K562 (cell line): ENCODE data around the gene CHST2. TPM values are rescaled to one million over a fixed set of nuclear protein-coding genes. Genes with fewer than 3 reads are reported as not detected.

Experiments
- ATAC-seq: fragments of 200-7000 bp; cut with Tn5 transposase; 3 replicates; pipeline ENCODE4 v1.9.1; 2020; ENCODE audit warnings: moderate library complexity
- BruUV-seq: library from RNA; stranded (reverse); fragments of 400-500 nt; replicated peaks from 2 replicates; lab custom pipeline; 2021; lab: Mats Ljungman, UMichigan
- CTCF ChIA-PET: fragments of 300-600 bp; formaldehyde crosslinking; extraction: SDS; loops from one replicate; lab custom pipeline; 2021; ENCODE audit warnings: low intra/inter-chr PET ratio; lab: Yijun Ruan, JAX
- POLR2A ChIA-PET: fragments of 300-600, 350-650 bp; sonication (Branson Sonifier 250); formaldehyde crosslinking; extraction: SDS; loops from one replicate; lab custom pipeline; 2021; ENCODE audit warnings: antibody characterized with exemption, inconsistent platforms; lab: Yijun Ruan, JAX
- DNase-seq, 4 experiments: peaks; one replicate each; pipeline versions ENCODE4 v3.0.0 to v3.0.0-alpha.2; 2011 to 2018; ENCODE audit warnings: low spot score in 3 of 4, mixed read lengths in 3 of 4; ENCODE audit errors: extremely low read depth in 1 of 4
- FAIRE-seq: peaks from 2 replicates; lab custom pipeline; 2011; peaks lifted over from hg19 to GRCh38; lab: Jason Lieb, UNC
- H2AFZ ChIP-seq: 2 replicates; pipeline ENCODE4 v1.6.0; 2011; ENCODE audit warnings: low read depth, low read length, control low read depth, inconsistent platforms
- H3K27ac ChIP-seq: fragments of 200-600 bp; 3 replicates; pipeline ENCODE4 v1.8.0; 2011; ENCODE audit warnings: low read depth, mild to moderate bottlenecking, control low read depth, inconsistent platforms, low read length, moderate library complexity, mixed read lengths; ENCODE audit errors: extremely low read depth
- H3K27me3 ChIP-seq, 2 experiments: fragments of 300-600 bp in 1 of 2; 2 replicates in 1 of 2; 3 replicates in 1 of 2; pipeline versions ENCODE4 v1.6.0 to v1.8.0; 2011; ENCODE audit warnings: inconsistent platforms in 2 of 2, low read length in 2 of 2, mild to moderate bottlenecking in 1 of 2, mixed read lengths in 1 of 2, moderate library complexity in 1 of 2; ENCODE audit not compliant: control insufficient read depth in 2 of 2, insufficient read depth in 2 of 2
- H3K36me3 ChIP-seq: fragments of 300-600 bp; 3 replicates; pipeline ENCODE4 v1.8.0; 2011; ENCODE audit warnings: mild to moderate bottlenecking, low read length, inconsistent platforms; ENCODE audit not compliant: control insufficient read depth, insufficient read depth
- H3K4me1 ChIP-seq, 2 experiments: fragments of 200-600 bp in 1 of 2; replicated peaks in 1 of 2; 2 replicates in 1 of 2; 3 replicates in 1 of 2; pipeline versions ENCODE4 v1.5.1 to v1.8.0; 2011; ENCODE audit warnings: inconsistent platforms in 2 of 2, low read length in 2 of 2, mild to moderate bottlenecking in 1 of 2, mixed read lengths in 1 of 2, moderate library complexity in 1 of 2; ENCODE audit not compliant: control insufficient read depth in 2 of 2, insufficient read depth in 2 of 2
- H3K4me2 ChIP-seq: 2 replicates; pipeline ENCODE4 v1.6.1; 2011; ENCODE audit warnings: low read length, control low read depth, inconsistent platforms, mixed read lengths; ENCODE audit not compliant: insufficient read depth
- H3K4me3 ChIP-seq: fragments of 200-600 bp; sonication (generic), shearing (Covaris generic); 2 replicates; pipeline ENCODE4 v1.5.1; 2016; ENCODE audit warnings: control low read depth, inconsistent platforms
- H3K79me2 ChIP-seq: fragments of 200-600 bp; 3 replicates; pipeline ENCODE4 v1.8.0; 2011; ENCODE audit warnings: low read length, inconsistent platforms; ENCODE audit not compliant: control insufficient read depth, insufficient read depth
- H3K9ac ChIP-seq, 2 experiments: 2 replicates each; pipeline versions ENCODE4 v1.6.0 to v1.6.1; 2011; ENCODE audit warnings: low read depth in 2 of 2, low read length in 2 of 2, control low read depth in 1 of 2, inconsistent platforms in 1 of 2, mild to moderate bottlenecking in 1 of 2, mixed read lengths in 1 of 2; ENCODE audit not compliant: insufficient read depth in 1 of 2
- H3K9me1 ChIP-seq: one replicate; pipeline ENCODE4 v1.6.0; 2011; ENCODE audit warnings: inconsistent platforms, mild to moderate bottlenecking, low read length, moderate library complexity; ENCODE audit not compliant: control insufficient read depth, insufficient read depth
- H3K9me3 ChIP-seq: replicated peaks from 2 replicates; pipeline ENCODE4 v1.5.1; 2011; ENCODE audit warnings: low read depth, low read length, inconsistent platforms; ENCODE audit not compliant: control insufficient read depth, insufficient read depth
- H4K20me1 ChIP-seq: replicated peaks from 2 replicates; pipeline ENCODE4 v1.6.1; 2011; ENCODE audit warnings: low read length, inconsistent platforms, mixed read lengths; ENCODE audit not compliant: control insufficient read depth, insufficient read depth
- ATF2 ChIP-seq: sonication (generic); formaldehyde crosslinking; IDR thresholded peaks from 2 replicates; pipeline ENCODE4 v1.8.1; 2022; ENCODE audit warnings: missing genetic modification reagents
- ATF7 ChIP-seq: fragments of 450-650 bp; IDR thresholded peaks from 2 replicates; pipeline ENCODE4 v1.7.1; 2014; ENCODE audit warnings: mild to moderate bottlenecking, moderate library complexity
- BRCA1 ChIP-seq, 2 experiments: fragments of 450-650 bp in 1 of 2; sonication (generic) in 1 of 2; formaldehyde crosslinking in 1 of 2; IDR thresholded peaks; 2 replicates each; pipeline versions ENCODE4 v1.5.0 to v1.6.1; 2017 to 2020; ENCODE audit warnings: mild to moderate bottlenecking in 1 of 2, missing genetic modification reagents in 1 of 2
- CBX5 ChIP-seq: IDR thresholded peaks from 2 replicates; pipeline ENCODE4 v1.6.1; 2014; ENCODE audit warnings: low read depth, borderline replicate concordance
- FIP1L1 ChIP-seq: fragments of 200-400 bp; formaldehyde crosslinking; IDR thresholded peaks from 2 replicates; pipeline ENCODE4 v1.6.1; 2018; ENCODE audit warnings: mild to moderate bottlenecking, low read depth, low read length; ENCODE audit not compliant: poor library complexity, severe bottlenecking
- NFE2 ChIP-seq: IDR thresholded peaks from 2 replicates; pipeline ENCODE4 v1.6.1; 2014; ENCODE audit warnings: antibody characterized with exemption, low read depth
- SMAD1 ChIP-seq: fragments of 150-350 bp; IDR thresholded peaks from 2 replicates; pipeline ENCODE4 v1.6.1; 2014; ENCODE audit warnings: low read length, low read depth; ENCODE audit not compliant: partially characterized antibody
- SPI1 ChIP-seq: IDR thresholded peaks from 2 replicates; pipeline ENCODE4 v1.6.1; 2011; ENCODE audit warnings: low read depth, low read length, control low read depth, borderline replicate concordance
- TGIF2 ChIP-seq: sonication (generic); formaldehyde crosslinking; IDR thresholded peaks from 2 replicates; pipeline ENCODE4 v1.8.1; 2022; ENCODE audit warnings: mild to moderate bottlenecking, missing genetic modification reagents, moderate library complexity
- TRIM28 ChIP-seq: fragments of 450-650 bp; IDR thresholded peaks from 2 replicates; pipeline ENCODE4 v1.6.1; 2017
- ZNF696 ChIP-seq: fragments of 250-450 bp; sonication (Bioruptor Pico); conservative IDR thresholded peaks from 2 replicates; pipeline ENCODE4 v1.4.0; 2020; ENCODE audit warnings: mild to moderate bottlenecking, moderate library complexity
- WGBS: fragments of 100-300 bp; shearing (Covaris generic); methylation state at CpG from one replicate; pipeline ENCODE4 v1.1.6; 2016; ENCODE audit warnings: low coverage, mixed read lengths; ENCODE audit not compliant: insufficient coverage; ENCODE audit errors: missing lambda C conversion rate; 5-methylcytosine and 5-hydroxymethylcytosine counted together
- in situ Hi-C: fragments of 300-500 bp; cut with MboI; formaldehyde crosslinking; loops from 4 replicates; pipeline ENCODE4 v1.15.0; 2018; ENCODE audit warnings: inconsistent platforms, mixed read lengths
- intact Hi-C: fragments of 100-400 bp; cut with micrococcal nuclease; formaldehyde crosslinking; loops from 2 replicates; pipeline ENCODE4 v1.14.2; 2022
- polyA plus RNA-seq, 8 experiments: library from polyadenylated mRNA; depleted of rRNA in 4 of 8; stranded (reverse) in 5 of 8; unstranded in 3 of 8; fragments of >200 nt; fragmentation: Nextera tagmentation in 2 of 8; fragmentation: Illumina TruSeq in 1 of 8; extraction: Ambion mirVana in 2 of 8; extraction: Trizol in 1 of 8; gene quantifications; 2 replicates each; pipeline versions ENCODE4 v1.2.1 to v1.2.3, GENCODE V29; 2011 to 2014; ENCODE audit warnings: inconsistent platforms in 1 of 8, missing spikeins in 1 of 8
- total RNA-seq, 7 experiments: library from RNA; depleted of rRNA in 6 of 7; stranded (reverse); fragments of >200 nt in 6 of 7; fragmentation: Illumina TruSeq in 2 of 7; extraction: Trizol in 2 of 7; gene quantifications; 2 replicates each; pipeline versions ENCODE4 v1.2.1 to v1.2.3, GENCODE V29; 2011 to 2021; ENCODE audit warnings: low replicate concordance in 1 of 7

CHST2 gene
- total and polyA plus RNA-seq, 9 of the 15 experiments (the other 6 are each of a cell fraction or from before 2014, with no cell fraction given), result 3.4 to 60.3 (median 13.9) TPM

GRCh38 chr3:143084856-143085731 is 34.5 kb upstream of the CHST2 start (continued):
- TF ChIP-seq TRIM28 (no peak), ATF2 (CRISPR knock-in tag) (no peak), NFE2 (peak; percentile 78), CBX5 (peak; percentile 82; the same call in 1 of the 2 replicates), TGIF2 (CRISPR knock-in tag) (no peak), FIP1L1 (no peak), BRCA1 (IDR thresholded peaks at IDR 0.05) (no peak), BRCA1 (CRISPR knock-in tag; IDR thresholded peaks at IDR 0.05) (no peak)
- TF ChIP-seq, all 486 proteins: peak for 227

- Histone ChIP-seq H4K20me1 (no peaks in the 10 kb centered on the region), H2AFZ (peak overlapping the region; percentile 46; the same call in 1 of the 2 replicates), H3K27ac (no peak overlapping the region), H3K4me2 (no peak overlapping the region), H3K36me3 (no peaks in the 10 kb centered on the region), H3K9ac (no peak overlapping the region), H3K4me1 (peaks cover 11 to 23% of the 10 kb centered on the region in 2 experiments; a peak in 4 of 5 replicates), H3K4me3 (no peak overlapping the region), H3K9me3 (no peaks in the 10 kb centered on the region), H3K27me3 (no peaks in the 10 kb centered on the region), H3K9me1 (no peaks in the 10 kb centered on the region), H3K79me2 (no peaks in the 10 kb centered on the region)
- peak; percentile 37; the same call in 1 of the 2 replicates for TF ChIP-seq ATF7
- no peak for TF ChIP-seq SMAD1
- TF ChIP-seq ZNF696 (CRISPR knock-in tag), result no peak
- TF ChIP-seq SPI1, result no peak
- 13% methylated on average over 1 of the region's 1 CpG for WGBS
- FAIRE-seq, result no peak
- in situ Hi-C loops (no loop called here), intact Hi-C loops (no loop called here)
- BruUV-seq, result no TSS peak
- DNase-seq, result no peak
- no peak for ATAC-seq
- CTCF ChIA-PET, result no interaction called here
- POLR2A ChIA-PET, result no interaction called here
Observed at GRCh38 chr3:143088835-143089234, 30.7 kb upstream of the CHST2 start.
